D341Med (cell line): Measurements from ENCODE around the gene ACMSD.
"Not testable (repeated sequence)": the region's sequence is repeated elsewhere in the genome, so short reads cannot be mapped to it uniquely, and the experiment has no call there.

Experiments used
- DNase-seq: peaks from one replicate; pipeline ENCODE4 v3.0.0; 2012; ENCODE audit warnings: low spot score

The ACMSD gene

DNA sequence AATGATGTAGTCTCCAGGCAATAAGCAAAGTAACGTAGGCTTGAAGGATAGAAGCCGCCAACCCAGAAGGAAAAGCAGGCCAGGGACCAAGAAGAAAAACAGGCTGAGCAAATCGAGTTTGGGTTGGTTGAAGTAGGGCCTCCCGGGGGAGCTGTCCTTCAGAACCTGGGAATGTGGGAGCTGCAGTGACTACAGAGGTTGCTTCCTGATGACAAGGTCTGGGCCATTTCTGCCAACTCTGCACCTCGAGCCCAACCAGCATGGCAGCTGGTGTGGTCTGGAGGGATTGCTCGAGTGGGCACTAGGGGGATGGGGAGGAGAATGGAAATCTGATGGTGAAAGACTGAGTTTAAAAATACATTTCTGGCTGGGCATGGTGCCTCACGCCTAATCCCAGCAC lies 14.1 kb downstream of the ACMSD start:
- DNase-seq = no peak

GRCh38 chr2:134855709-134856108 lies 17.3 kb downstream of the ACMSD start:
- DNase-seq = no peak

DNA sequence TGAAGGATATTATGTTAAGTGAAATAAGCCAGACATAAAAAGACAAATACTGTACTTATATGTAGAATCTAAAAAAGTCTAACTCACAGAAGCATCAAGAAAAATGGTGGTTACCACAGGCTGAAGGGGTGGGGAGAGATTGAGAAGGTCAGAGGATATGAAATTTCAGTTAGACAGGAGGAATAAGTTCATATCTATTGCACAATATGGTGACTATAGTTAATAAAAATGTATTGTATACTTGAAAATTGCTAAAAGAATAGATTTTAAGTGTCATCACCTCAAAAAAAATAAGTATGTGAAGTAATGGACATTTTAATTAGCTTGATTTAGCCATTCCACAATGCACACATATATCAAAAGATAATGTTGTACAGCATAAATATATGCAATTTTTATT lies 19.8 kb downstream of the ACMSD start:
- no peak for DNase-seq

GRCh38 chr2:134861173-134861572 lies 22.8 kb downstream of the ACMSD start:
- DNase-seq = no peak

- DNase-seq = no peak
These were observed 23.7 kb downstream of the ACMSD start for GRCh38 chr2:134862069-134862468.

DNA sequence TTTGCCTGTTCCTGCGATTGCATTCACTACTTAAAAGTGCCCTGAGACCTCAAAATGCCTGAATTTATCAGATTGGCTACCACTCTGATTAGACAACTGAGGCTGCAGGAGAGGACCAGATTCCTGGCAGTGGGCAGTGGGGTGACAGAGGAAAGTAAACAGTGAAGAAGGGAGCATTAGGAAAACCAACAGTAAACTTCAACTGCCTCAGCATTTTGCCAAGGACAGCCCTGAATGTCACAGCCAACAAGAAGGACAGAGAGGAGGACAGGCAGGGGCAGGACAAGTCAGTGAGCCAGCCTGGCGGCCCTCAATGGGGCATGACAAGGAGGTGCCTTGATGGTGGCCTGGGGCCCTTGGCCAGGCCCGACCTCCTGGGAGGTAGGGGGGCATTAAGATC lies 24.3 kb downstream of the ACMSD start:
- no peak for DNase-seq

DNA sequence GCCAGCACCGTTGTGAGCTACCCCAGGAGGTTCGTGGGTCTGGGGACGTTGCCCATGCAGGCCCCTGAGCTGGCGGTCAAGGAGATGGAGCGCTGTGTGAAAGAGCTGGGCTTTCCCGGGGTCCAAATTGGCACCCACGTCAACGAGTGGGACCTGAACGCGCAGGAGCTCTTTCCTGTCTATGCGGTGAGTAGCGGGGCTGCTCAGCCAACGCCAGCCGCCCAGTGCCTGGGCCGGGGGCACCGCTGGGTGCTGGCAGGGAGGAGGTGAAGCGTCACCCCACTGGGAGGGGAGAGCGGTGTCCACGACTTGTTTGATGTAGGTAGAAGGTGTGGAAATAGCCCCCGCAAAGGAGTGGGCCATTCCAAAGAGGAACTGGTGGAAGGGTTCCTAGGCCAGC lies 25.0 kb downstream of the ACMSD start:
- no peak for DNase-seq

- DNase-seq = no peak
These were observed 26.8 kb downstream of the ACMSD start for GRCh38 chr2:134865067-134865787.

DNA sequence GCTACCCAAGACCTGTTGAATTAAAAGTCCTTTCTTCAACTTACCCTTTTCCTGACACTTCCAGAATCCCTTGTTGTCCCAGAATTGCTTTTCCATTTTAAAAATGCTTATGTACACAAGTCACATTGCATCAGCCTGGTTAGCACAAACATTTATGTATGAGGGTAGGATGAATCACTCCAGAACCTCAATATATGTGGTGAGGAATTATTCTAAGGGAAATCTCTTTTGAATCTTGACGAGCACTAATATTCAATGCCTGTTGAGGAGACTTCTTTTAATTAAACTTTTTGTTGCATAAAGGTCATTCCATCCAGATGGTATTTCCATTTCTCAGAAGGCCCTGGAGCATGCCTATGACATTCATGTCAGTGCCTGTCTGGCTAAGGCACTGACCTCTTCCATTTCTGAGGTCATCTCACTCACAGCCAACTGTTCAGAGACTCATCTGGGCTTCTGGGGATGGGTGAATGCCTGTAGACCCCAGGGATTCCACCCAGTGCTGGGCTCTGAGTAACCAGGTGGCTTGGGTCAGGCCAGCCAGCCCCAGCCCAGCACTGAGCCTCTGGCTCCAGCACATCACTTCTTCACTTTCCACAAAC lies 28.2 kb downstream of the ACMSD start:
- DNase-seq = no peak

- no peak for DNase-seq
These were observed 31.7 kb downstream of the ACMSD start for GRCh38 chr2:134869946-134870736.

- DNase-seq = no peak
These were observed 34.7 kb downstream of the ACMSD start for GRCh38 chr2:134873152-134873551.

- no peak for DNase-seq
These were observed 36.9 kb downstream of the ACMSD start for GRCh38 chr2:134875309-134875708.

DNA sequence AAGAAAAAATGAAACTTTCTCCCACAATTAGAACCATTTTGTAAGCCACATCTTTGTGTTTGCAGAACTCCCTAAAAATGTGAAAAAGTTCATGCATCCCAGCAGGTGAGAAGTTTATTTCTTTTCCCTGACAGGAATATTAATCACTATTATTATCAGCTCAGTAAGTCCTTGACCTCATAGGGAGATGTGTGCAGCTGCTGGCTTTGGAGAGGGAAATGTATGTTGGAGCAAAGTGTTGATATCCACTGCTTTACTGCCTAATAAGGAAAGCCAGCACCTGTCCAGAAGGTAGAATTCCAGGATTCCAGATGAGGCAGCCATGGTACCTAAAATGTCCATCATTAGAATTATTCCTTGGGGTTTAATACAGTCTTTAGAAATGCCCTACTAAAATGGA lies 44.4 kb downstream of the ACMSD start:
- no peak for DNase-seq

GRCh38 chr2:134883552-134884293 lies 45.3 kb downstream of the ACMSD start:
- no peak for DNase-seq

DNA sequence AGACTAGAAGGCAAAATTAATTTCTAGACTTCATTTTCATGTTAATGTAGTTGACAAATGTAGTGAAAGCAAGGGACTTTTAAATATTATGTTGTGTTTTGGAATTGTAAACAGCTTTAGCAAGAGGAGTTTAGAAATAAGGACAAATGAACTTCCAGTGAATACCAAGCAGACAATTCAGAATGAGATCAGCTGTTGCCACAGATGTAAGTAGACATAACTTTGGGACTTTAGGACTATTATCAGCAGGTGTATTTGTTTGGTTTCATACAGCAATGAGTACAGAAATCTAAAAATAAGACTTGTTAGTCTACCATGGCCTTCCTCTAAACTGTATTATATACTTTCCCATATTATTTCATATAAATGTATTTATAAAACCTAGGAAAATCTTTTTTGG lies 46.0 kb downstream of the ACMSD start:
- DNase-seq = no peak

GRCh38 chr2:134892282-134893035 lies 54.0 kb downstream of the ACMSD start:
- DNase-seq = no peak

DNA sequence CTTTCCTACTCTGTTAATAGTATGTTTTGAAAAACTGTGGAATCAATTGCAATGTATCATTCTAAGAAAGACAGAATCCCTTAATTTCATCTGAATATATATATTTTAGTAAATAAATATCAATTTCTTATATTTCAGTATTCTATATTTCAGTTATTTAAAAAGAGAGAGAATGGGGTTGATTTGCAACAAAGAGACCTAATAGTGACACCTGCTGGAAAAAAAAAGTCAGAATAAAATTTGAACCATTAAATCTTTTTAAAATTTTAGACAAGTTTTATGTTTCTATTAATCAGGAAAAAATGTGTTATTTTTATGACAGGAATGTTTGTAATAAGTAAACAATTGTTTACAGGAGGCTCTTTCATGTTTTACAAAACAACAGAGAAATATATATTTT lies 59.5 kb downstream of the ACMSD start:
- no peak for DNase-seq

- DNase-seq = no peak
These were observed 60.8 kb downstream of the ACMSD start for GRCh38 chr2:134899204-134899603.

GRCh38 chr2:134900151-134900550 lies 61.7 kb downstream of the ACMSD start:
- no peak for DNase-seq

GRCh38 chr2:134903701-134904100 lies 65.3 kb downstream of the ACMSD start:
- DNase-seq = not testable (repeated sequence)

DNA sequence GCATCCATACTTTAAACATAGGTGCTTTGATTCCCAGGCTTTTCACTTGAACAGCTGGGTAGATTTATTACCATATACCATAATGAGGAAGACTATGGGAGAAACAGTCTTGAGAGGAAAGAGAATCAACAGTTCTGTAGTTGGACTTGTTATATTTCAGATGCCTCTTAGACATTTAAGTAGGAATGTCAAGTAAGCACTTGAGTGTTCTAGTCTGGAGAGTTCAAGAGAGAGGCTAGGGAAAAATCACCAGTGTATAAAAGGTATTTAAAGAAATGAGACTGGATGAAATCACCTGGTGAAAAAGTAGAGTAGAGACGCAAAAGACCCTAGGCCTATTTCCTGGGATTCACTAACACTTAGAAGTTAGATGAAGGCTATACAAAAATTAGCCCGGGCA lies 66.8 kb downstream of the ACMSD start:
- no peak for DNase-seq

DNA sequence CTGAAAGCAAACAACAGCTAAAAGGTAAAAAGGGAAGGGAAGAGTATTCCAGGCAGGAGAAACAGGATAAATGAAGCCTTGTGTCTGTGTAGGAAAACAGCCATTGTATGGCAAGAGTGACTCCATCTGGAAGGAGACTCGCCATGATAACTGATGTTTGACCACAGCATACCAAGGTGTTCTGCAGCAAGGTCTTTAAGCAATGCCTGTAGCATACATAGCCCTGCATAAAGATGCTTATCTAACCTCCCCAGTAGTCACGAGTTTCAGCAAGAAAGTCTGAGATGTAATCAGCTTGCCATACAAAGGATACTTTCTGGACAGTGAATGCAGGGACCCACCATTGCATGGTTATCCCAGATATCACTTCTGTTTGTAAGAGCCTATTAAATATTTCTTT lies 68.3 kb downstream of the ACMSD start:
- no peak for DNase-seq
